Activated gamma-delta T cell treated with Interleukin-2 at 50 U/mL for 16 hours (primary cell): ENCODE data around the gene IL4I1.
"Not testable (repeated sequence)": the region's sequence is repeated elsewhere in the genome, so short reads cannot be mapped to it uniquely, and the experiment has no call there.

ENCODE experiments used
- DNase-seq: peaks from one replicate; pipeline ENCODE4 v3.0.0-alpha.2; 2020

Gene IL4I1

GRCh38 chr19:49896863-49897621 is at the start of gene IL4I1:
Gene IL4I1, minus strand, starts transcription at chr19:49896887. Its CDS starts 727 bp downstream, at chr19:49896160.
- DNase-seq: peak; percentile 58

GRCh38 chr19:49946415-49946814 is 49.7 kb upstream of the IL4I1 start:
- no peak for DNase-seq

- not testable (repeated sequence) for DNase-seq
Measured at GRCh38 chr19:49944567-49944966, 47.9 kb upstream of the IL4I1 start.

- no peak for DNase-seq
Measured at GRCh38 chr19:49940482-49940791, 43.8 kb upstream of the IL4I1 start.

- DNase-seq: no peak
Measured at GRCh38 chr19:49939721-49940481, 43.2 kb upstream of the IL4I1 start.

- no peak for DNase-seq
Measured at GRCh38 chr19:49938662-49939061, 42.0 kb upstream of the IL4I1 start.

GRCh38 chr19:49937750-49938381 is 41.2 kb upstream of the IL4I1 start:
- peak; percentile 76 for DNase-seq

GRCh38 chr19:49936549-49936948 is 39.9 kb upstream of the IL4I1 start:
- DNase-seq: no peak

- no peak for DNase-seq
Measured at GRCh38 chr19:49933643-49934042, 37.0 kb upstream of the IL4I1 start.

- DNase-seq: peak; percentile 56
Measured at GRCh38 chr19:49932731-49933131, 36.0 kb upstream of the IL4I1 start.

GRCh38 chr19:49932041-49932451 is 35.4 kb upstream of the IL4I1 start:
- no peak for DNase-seq

- DNase-seq: no peak
Measured at GRCh38 chr19:49931293-49932040, 34.8 kb upstream of the IL4I1 start.

GRCh38 chr19:49930483-49931011 is 33.9 kb upstream of the IL4I1 start:
- DNase-seq: no peak

GRCh38 chr19:49929611-49930482 is 33.2 kb upstream of the IL4I1 start:
- DNase-seq: peak; percentile 87

GRCh38 chr19:49929121-49929610 is 32.5 kb upstream of the IL4I1 start, which contains the start of the genes ATF5 and NUP62:
Gene ATF5, plus strand, starts transcription at chr19:49929205. Its CDS starts 1,646 bp downstream, at chr19:49930851.
Gene NUP62, minus strand, starts transcription at chr19:49929504. Its CDS starts 19,697 bp downstream, at chr19:49909807.
- DNase-seq: peak; percentile 91

GRCh38 chr19:49927526-49928264 is 31.0 kb upstream of the IL4I1 start:
- DNase-seq: no peak

GRCh38 chr19:49926515-49926914 is 29.8 kb upstream of the IL4I1 start:
- no peak for DNase-seq

GRCh38 chr19:49925486-49925885 is 28.8 kb upstream of the IL4I1 start:
- DNase-seq: no peak

- DNase-seq: not testable (repeated sequence)
Measured at GRCh38 chr19:49924881-49925210, 28.2 kb upstream of the IL4I1 start.

- DNase-seq: no peak
Measured at GRCh38 chr19:49924004-49924880, 27.6 kb upstream of the IL4I1 start.
